Tibial artery (tissue), 4 donors: Measurements from ENCODE around the gene BACH2.

Experiments used
- DNase-seq, 2 donors: peaks; one replicate each; pipeline ENCODE4 v3.0.0-alpha.2; 2019
- H3K27ac ChIP-seq, 2 donors: fragments of 200-600 bp; sonication (generic) in 1 of 2; 1 replicate in 1 of 2; 2 replicates in 1 of 2; pipeline ENCODE4 v1.5.1; 2018 to 2019; ENCODE audit warnings: mild to moderate bottlenecking in 1 of 2
- H3K27me3 ChIP-seq, 2 donors: fragments of 200-600 bp; sonication (generic) in 1 of 2; one replicate each; pipeline versions ENCODE4 v1.5.1 to v1.6.0; 2016 to 2019
- H3K36me3 ChIP-seq, 3 donors: fragments of 200-600 bp; sonication (generic) in 2 of 3; one replicate each; pipeline ENCODE4 v1.5.1; 2016 to 2019; ENCODE audit warnings: mild to moderate bottlenecking in 2 of 3
- H3K4me1 ChIP-seq, 4 donors: fragments of 200-600 bp; sonication (generic) in 2 of 4; 1 replicate in 3 of 4; 2 replicates in 1 of 4; pipeline ENCODE4 v1.5.1; 2016 to 2019
- H3K4me3 ChIP-seq, 2 donors: fragments of 200-600 bp; sonication (generic) in 1 of 2; 1 replicate in 1 of 2; 2 replicates in 1 of 2; pipeline ENCODE4 v1.5.1; 2018 to 2019; ENCODE audit warnings: mild to moderate bottlenecking in 2 of 2
- H3K9me3 ChIP-seq, 3 donors: fragments of 200-600 bp; sonication (generic) in 1 of 3; one replicate each; pipeline ENCODE4 v1.5.1; 2016 to 2019
- CTCF ChIP-seq, 2 experiments: fragments of 200-600 bp in 1 of 2; fragments of 450-650 bp in 1 of 2; IDR thresholded peaks; one replicate each; pipeline ENCODE4 v1.5.1; 2017 to 2019; ENCODE audit warnings: antibody characterized with exemption in 2 of 2, mild to moderate bottlenecking in 1 of 2, moderate library complexity in 1 of 2
- intact Hi-C: fragments of 100-400 bp; cut with DNase I; formaldehyde crosslinking; loops from one replicate; pipeline ENCODE4 v1.15.0; 2023; ENCODE audit warnings: low total_unique reads

BACH2 gene

GRCh38 chr6:90273863-90274262 is 22.8 kb downstream of the BACH2 start:
- TF ChIP-seq CTCF (IDR thresholded peaks at IDR 0.05), result no peak
- Histone ChIP-seq H3K4me3 (no peak overlapping the region), H3K9me3 (no peaks in the 10 kb centered on the region), H3K4me1 (no peaks in the 10 kb centered on the region), H3K36me3 (no peaks in the 10 kb centered on the region), H3K27ac (no peak overlapping the region), H3K27me3 (no peaks in the 10 kb centered on the region)
- no peak for DNase-seq
- intact Hi-C loops, result no loop called here

GRCh38 chr6:90272895-90273294 is 23.7 kb downstream of the BACH2 start:
- H3K9me3 ChIP-seq, result no peaks in the 10 kb centered on the region
- no peak overlapping the region for H3K4me3 ChIP-seq
- no peak overlapping the region for H3K27ac ChIP-seq
- TF ChIP-seq CTCF (IDR thresholded peaks at IDR 0.05), result no peak
- H3K27me3 ChIP-seq, result no peaks in the 10 kb centered on the region
- H3K4me1 ChIP-seq, result no peaks in the 10 kb centered on the region
- no peaks in the 10 kb centered on the region for H3K36me3 ChIP-seq
- DNase-seq, result no peak
- intact Hi-C loops, result no loop called here

GRCh38 chr6:90271831-90272230 is 24.8 kb downstream of the BACH2 start:
- H3K27me3 ChIP-seq, result no peaks in the 10 kb centered on the region
- no peak for DNase-seq
- no peaks in the 10 kb centered on the region for H3K9me3 ChIP-seq
- H3K36me3 ChIP-seq, result no peaks in the 10 kb centered on the region
- no peaks in the 10 kb centered on the region for H3K4me1 ChIP-seq
- TF ChIP-seq CTCF (IDR thresholded peaks at IDR 0.05), result no peak
- intact Hi-C loops, result no loop called here
- H3K4me3 ChIP-seq, result no peak overlapping the region
- H3K27ac ChIP-seq, result no peak overlapping the region

GRCh38 chr6:90269334-90269733 is 27.3 kb downstream of the BACH2 start:
- Histone ChIP-seq H3K4me1 (no peaks in the 10 kb centered on the region), H3K4me3 (no peak overlapping the region), H3K27me3 (no peaks in the 10 kb centered on the region), H3K27ac (no peak overlapping the region), H3K9me3 (no peaks in the 10 kb centered on the region), H3K36me3 (no peaks in the 10 kb centered on the region)
- TF ChIP-seq CTCF (IDR thresholded peaks at IDR 0.05), result no peak
- intact Hi-C loops, result no loop called here
- DNase-seq, result no peak

GRCh38 chr6:90268178-90268577 is 28.5 kb downstream of the BACH2 start:
- Histone ChIP-seq H3K27me3 (no peaks in the 10 kb centered on the region), H3K9me3 (no peaks in the 10 kb centered on the region), H3K27ac (no peak overlapping the region), H3K36me3 (no peaks in the 10 kb centered on the region), H3K4me3 (no peak overlapping the region), H3K4me1 (no peaks in the 10 kb centered on the region)
- no peak for TF ChIP-seq CTCF (IDR thresholded peaks at IDR 0.05)
- intact Hi-C loops, result no loop called here
- DNase-seq, result no peak

- no peak for DNase-seq
- no peak for TF ChIP-seq CTCF (IDR thresholded peaks at IDR 0.05)
- Histone ChIP-seq H3K27ac (no peak overlapping the region), H3K4me3 (no peak overlapping the region), H3K27me3 (no peaks in the 10 kb centered on the region), H3K36me3 (no peaks in the 10 kb centered on the region), H3K9me3 (no peaks in the 10 kb centered on the region), H3K4me1 (no peaks in the 10 kb centered on the region)
- intact Hi-C loops, result no loop called here
Measured at GRCh38 chr6:90266905-90267621, 29.6 kb downstream of the BACH2 start.
